ENCODE data around the gene SLC29A3. TPM values are rescaled to one million over a fixed set of nuclear protein-coding genes. Genes with fewer than 3 reads are reported as not detected.
"Not testable (repeated sequence)": the region's sequence is repeated elsewhere in the genome, so short reads cannot be mapped to it uniquely, and the experiment has no call there.

SLC29A3 gene
- total and polyA plus RNA-seq, 2 of the 8 experiments (the other 6 are each of a cell fraction or from before 2014, with no cell fraction given), result 14.0 to 24.6 TPM

GRCh38 chr10:71358906-71359305 lies 39.8 kb downstream of the SLC29A3 start:
- H3K4me2 ChIP-seq (ENCODE audit: insufficient read depth in 1 of 2, low read depth in 2 of 2, low read length in 2 of 2); H2BK5ac ChIP-seq (ENCODE audit: low read depth, low read length); H4K91ac ChIP-seq (replicated peaks; ENCODE audit: insufficient read length, low read length); H3K27me3 ChIP-seq (replicated peaks in 1 of 4; ENCODE audit: control insufficient read depth in 3 of 4, extremely low read depth in 1 of 4, insufficient read depth in 3 of 4, low read length in 3 of 4); DNase-seq (ENCODE audit: low read depth in 1 of 2, low spot score in 2 of 2); H3K18ac ChIP-seq (ENCODE audit: extremely low read depth, low read length); H3K9me3 ChIP-seq (ENCODE audit: insufficient read depth in 2 of 2, low read depth in 1 of 2, low read length in 1 of 2); H4K5ac ChIP-seq (ENCODE audit: insufficient read length, low read depth, low read length); H2BK120ac ChIP-seq (replicated peaks; ENCODE audit: low read depth, low read length); H3K56ac ChIP-seq (replicated peaks; ENCODE audit: insufficient read length, low read depth, low read length); H3K4me3 ChIP-seq (ENCODE audit: extremely low read depth in 1 of 4, insufficient read depth in 2 of 4, low read depth in 3 of 4, low read length in 4 of 4); FAIRE-seq; H2AFZ ChIP-seq (ENCODE audit: low read length); H3K4ac ChIP-seq (replicated peaks; ENCODE audit: insufficient read length, low read depth, low read length); H3K9ac ChIP-seq (replicated peaks in 1 of 4; ENCODE audit: extremely low read depth in 1 of 4, low read depth in 3 of 4, low read length in 3 of 4); H2BK20ac ChIP-seq (ENCODE audit: low read length); H2BK12ac ChIP-seq (ENCODE audit: low read depth, low read length); H2AK5ac ChIP-seq (ENCODE audit: low read depth, low read length); H3K79me1 ChIP-seq (ENCODE audit: low read depth, low read length); H3K14ac ChIP-seq (ENCODE audit: insufficient read length); H3K23ac ChIP-seq (ENCODE audit: insufficient read length); H3K23me2 ChIP-seq (ENCODE audit: low read depth, low read length); H4K8ac ChIP-seq (ENCODE audit: extremely low read depth, insufficient read depth, low read length); H3K27ac ChIP-seq (ENCODE audit: low read depth, low read length); H3K79me2 ChIP-seq (ENCODE audit: control insufficient read depth in 1 of 2, insufficient read depth in 2 of 2, low read length in 2 of 2); H3K4me1 ChIP-seq (replicated peaks in 1 of 4; ENCODE audit: control insufficient read depth in 3 of 4, insufficient read depth in 4 of 4, low read length in 3 of 4); H4K20me1 ChIP-seq (replicated peaks in 1 of 2; ENCODE audit: control insufficient read depth in 1 of 2, insufficient read depth in 2 of 2, low read length in 2 of 2); H2BK15ac ChIP-seq (ENCODE audit: low read length); POLR2A ChIA-PET (ENCODE audit: partially characterized antibody): not testable (repeated sequence)
- 88% methylated on average over 10 of the region's 10 CpGs; no CpG with 5 or more reads in 1 of the 2 experiments for WGBS, 2 experiments (ENCODE audit: extremely low coverage in 1 of 2, insufficient coverage in 1 of 2, insufficient read length in 1 of 2, insufficient replicate concordance in 2 of 2, low coverage in 1 of 2, low lambda C conversion rate in 2 of 2, missing lambda C conversion rate in 1 of 2)
- CTCF ChIA-PET (ENCODE audit: partially characterized antibody), result interaction anchor here (0.7 to 2.2 kb wide), 12 partner anchors 8 to 349 kb away, joined by 3 to 10 read pairs (median 4); partner anchors contain the start of gene SLC29A3
- peaks cover 2 to 12% (median 6%) of the 10 kb centered on the region in 4 experiments; a peak in 6 of 8 replicates for H3K36me3 ChIP-seq (ENCODE audit: control insufficient read depth in 2 of 4, insufficient read depth in 4 of 4, low read length in 3 of 4)

Measured in H1 (cell line).